GM18867 (cell line): Measurements from ENCODE around the gene CBX2.
"Not testable (repeated sequence)": the region's sequence is repeated elsewhere in the genome, so short reads cannot be mapped to it uniquely, and the experiment has no call there.

Experiments used
- ATAC-seq: cut with Tn5 transposase; IDR thresholded peaks from one replicate; pipeline ENCODE4 v1.9.1; 2021; ENCODE audit warnings: mild to moderate bottlenecking, moderate library complexity; ENCODE audit not compliant: unreplicated experiment

CBX2 gene

DNA sequence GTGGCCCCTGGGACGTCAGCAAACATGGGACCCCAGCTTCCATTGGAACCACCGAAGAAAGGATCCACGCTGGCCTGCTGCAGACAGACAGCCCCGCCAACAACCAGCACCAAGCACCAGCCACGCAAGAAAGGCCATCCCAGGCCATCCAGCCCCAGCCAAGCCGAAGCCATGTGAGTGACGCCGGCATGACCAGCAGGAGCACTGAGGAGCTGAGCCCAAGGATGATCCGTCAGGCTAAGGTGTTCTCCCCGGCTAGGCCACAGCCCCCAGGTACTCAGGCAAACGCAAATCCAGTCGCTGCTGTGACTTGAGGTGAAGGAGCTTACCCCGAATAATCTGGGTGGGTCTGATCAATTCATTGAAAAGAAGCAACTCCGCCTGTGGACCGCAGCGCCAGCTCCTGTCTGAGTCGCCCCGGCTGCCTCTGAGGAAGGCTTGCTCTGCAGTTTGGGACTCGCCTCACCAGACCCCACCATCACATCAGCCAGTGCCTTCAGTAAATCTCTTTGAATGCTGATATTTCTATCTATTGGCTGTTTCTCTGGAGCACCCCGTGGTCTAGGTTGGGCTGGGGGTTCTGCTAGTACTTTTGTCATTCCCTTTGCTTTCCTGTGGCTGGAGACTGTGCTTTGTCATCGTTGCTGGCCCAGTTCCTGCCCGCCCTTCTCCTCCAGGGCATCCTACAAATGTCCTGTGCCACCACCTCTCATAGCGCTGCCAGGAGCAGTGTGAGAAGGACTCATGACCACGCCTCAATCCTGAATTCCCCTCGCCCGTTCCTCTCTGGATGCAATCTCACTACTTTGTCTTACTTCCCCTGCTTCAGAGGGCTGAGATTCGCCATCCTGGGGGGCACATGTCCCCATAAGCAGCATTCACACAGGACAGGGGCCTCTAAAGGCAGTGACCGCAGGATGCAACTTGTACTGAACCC is 8.1 kb upstream of the CBX2 start:
- ATAC-seq: no peak

DNA sequence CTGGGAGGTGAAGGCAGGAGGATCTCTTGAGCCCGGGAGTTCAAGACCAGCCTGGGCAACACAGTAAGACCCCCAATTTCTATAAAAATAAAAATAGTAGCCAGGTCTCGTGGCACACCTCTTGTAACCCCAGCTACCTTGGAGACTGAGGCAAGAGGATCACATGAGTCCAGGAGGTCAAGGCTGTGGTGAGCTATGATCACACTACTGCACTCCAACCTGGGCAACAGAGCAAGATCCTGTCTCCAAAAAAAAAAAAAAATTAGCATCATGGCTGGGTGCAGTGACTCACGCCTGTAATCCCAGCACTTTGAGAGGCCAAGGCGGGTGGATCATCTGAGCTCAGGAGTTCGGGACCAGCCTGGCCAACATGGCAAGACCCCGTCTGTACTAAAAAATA is 6.7 kb upstream of the CBX2 start:
- ATAC-seq: no peak

DNA sequence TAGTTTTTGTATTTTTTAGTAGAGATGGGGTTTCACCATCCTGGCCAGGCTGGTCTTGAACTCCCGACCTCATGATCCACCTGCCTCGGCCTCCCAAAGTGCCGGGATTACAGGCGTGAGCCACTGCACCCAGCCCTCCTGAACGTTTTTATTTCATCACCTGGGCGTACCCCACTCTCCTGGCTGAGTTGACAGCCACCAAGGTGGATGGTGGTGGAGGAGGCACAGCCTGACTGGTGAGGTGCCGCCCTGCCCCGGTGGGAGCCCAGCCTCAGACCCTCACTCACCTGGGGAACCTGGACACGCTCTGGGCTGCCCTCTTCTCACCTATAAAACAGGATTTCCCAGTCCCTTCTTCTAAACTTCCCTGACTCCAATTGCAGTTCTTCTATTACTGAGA is 5.2 kb upstream of the CBX2 start:
- ATAC-seq: not testable (repeated sequence)

DNA sequence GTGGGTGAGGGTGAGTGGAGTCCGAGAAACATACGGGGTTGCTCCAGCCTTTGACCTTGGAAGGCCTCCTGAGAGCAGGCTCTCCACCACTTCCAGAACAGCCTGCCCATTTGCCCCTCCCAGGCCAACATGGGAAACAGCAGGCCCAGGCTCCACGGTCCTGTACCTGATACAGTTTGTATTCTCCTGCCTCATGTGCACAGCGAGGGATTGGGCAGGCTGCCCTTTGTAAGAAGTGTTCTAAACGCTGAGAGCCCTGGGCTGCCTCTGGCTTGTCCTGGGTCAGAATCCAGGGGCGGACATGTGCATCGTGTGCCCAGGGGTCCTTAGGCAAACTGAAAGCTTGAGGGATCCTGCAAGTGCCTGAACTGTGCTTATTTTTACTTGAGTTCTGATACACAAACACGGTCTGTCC is 3.4 kb upstream of the CBX2 start:
- no peak for ATAC-seq

DNA sequence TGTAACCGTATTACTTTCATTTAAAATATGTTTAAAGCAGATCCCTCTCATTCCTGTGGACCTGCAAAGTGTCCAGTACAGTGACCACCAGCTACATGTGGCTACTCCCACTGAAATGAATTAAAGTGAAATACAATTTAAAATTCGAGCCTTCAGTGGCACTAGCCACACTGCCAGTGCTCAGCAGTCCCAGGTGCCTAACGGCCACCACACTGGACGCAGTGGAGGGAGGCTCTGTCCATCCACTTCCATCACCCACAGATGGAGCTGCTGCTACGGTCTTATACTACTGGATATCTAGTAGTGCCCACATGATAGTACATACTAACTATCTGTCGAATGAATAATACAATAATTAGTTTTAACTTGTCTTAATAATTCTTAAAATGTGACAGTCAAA is 2.3 kb upstream of the CBX2 start:
- no peak for ATAC-seq

DNA sequence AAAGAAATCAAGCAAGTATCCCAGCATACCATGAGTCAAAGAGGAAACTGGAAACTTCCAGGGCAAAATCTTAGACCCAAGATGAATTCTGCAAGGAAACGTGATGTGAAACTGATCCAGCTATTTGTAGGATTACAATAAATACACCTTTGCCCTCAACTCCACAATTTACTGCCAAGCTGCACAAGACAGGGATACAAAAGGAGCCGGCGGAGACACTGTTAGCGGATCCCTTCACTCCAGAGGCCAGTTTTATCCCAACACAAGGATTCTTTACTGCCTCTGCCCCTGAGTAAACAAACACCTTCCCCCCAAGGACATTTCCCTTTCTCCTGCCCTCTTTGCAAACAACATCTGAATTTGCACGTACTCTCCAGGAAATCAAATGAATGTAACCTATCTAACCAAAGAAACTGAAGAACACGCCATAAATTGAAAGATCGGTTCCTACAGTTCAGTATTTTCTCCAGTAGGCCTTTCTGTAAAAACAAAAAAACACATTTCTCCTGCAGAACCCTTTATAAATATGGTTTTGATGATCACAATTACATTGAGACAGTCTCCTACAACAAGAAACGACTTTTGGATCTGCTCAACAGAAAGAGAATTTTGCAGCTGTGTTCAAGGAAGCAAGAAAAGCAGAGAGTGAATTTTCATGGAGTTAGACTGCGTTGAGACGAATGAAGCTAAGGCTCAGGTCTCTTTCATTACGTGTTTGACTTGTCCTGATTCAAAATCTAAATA is 1.4 kb upstream of the CBX2 start:
- no peak for ATAC-seq

DNA sequence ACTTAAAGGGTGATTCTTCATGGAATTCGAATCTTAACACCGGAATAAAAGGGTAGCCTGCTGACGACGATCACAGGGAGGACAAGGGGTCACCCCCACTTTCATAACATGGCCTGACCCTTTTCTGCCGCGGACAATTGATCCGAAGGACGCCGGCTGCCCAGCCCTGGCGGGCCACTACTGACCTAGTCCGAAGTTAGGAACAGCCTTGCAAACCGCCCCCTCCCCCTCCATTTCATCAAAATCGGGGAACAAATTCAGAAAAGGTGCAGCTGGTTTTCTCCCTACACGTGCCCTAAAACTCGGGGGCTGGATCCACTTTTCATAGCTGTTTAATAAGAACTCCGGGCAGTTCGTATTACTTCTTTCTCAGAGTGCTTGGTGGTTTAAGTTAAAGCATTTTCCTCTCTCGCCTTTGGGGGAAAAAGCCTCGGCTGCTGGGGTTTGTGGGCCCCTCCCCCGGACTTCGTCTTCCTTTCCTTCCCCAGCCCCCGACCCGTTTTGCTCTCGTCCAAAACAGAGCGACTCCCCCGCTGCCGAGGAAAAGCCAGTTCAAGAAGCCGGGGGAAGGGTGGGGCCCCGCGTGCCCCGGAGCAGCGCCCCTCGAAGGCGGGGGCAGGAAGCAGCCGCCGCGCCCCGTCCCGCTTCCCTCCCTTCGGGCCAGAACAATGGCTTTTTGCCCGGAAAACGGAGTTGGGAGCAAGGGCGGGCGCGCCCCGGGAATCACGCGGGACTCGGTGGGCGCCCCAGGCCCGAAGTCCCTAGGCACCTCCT is 641 bp upstream of the CBX2 start:
- no peak for ATAC-seq

DNA sequence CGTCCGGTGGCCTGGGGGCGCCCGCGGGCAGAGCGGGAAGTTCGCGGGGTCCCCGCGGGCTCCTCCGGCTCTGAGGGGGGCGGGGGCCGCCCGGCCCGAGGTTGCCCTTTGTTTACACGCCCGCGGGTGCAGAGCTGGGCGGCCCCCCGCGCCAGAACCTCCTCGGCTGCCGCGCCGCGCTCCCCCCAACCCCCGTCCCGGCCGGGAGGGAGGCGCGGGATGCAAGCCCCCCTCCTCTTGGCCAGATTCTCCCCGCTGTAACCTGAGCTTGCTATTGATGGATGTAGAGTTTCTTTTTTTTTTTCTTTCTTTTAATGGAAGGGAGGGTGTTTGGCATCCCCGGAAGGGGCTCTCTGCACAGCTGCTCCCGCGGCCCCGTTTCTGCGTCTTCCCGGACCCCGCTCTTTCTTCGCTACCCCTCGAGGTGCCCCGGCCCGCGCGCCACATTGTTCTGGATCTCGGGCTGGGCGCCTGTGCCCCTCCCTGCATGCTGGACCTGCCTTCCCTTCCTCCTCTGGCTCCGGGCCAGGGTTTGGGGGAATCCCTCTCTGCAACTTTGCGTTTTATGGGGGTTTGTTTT is 646 bp downstream of the CBX2 start:
- no peak for ATAC-seq

DNA sequence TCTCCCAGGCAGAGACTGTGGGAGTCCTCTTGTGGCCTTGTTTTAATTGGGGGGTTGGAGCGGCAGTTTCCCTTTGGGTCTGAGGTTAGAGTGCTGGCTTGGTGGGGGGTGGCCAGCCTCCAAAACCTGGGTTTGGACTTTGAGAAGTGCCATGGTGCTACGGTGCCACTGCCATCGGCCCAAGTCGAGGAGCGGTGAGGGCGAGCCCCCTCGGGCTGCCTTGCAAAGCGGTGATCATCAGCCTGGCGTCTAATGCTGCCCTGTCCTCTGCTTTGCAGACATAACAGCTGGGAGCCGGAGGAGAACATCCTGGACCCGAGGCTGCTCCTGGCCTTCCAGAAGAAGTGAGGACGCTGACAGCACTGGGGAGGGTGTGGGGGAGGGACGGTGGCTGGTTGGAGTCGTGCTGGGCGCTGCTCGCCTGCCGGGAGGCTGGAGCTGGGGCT is 1.2 kb downstream of the CBX2 start:
- no peak for ATAC-seq

DNA sequence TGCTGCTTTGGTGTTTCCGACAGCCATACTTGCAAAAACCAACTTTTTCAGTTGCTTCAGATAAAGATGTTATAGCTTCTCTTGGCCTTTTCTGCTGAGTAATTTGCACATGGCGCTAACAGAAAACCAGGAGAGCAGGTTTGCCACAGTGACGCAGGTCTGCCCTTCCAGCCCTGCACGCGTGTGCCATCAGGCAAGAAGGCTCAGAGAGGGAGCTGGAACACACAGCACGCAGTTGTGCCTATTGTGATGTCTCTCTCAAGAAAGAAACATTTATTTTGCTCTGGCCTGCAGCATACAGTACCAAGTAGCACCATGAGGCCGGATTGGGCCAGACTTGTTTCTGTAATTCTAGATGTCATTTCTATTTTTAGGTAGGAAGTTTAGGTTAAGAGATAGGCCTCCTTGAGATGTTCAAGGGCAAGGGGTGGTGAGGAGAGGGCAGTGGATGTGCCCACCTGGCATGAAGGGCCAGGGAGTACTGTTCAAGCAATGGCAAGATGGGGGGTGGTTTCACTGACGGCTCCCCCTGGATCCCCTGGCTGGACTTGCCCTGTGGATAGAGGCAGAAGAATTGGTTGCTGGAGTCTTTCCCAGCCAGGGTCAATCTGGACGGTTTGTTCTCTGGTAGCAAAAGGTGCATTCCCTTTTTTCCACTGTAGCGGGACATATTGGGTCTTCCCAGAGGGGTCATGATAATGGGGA is 1.9 kb downstream of the CBX2 start:
- no peak for ATAC-seq

DNA sequence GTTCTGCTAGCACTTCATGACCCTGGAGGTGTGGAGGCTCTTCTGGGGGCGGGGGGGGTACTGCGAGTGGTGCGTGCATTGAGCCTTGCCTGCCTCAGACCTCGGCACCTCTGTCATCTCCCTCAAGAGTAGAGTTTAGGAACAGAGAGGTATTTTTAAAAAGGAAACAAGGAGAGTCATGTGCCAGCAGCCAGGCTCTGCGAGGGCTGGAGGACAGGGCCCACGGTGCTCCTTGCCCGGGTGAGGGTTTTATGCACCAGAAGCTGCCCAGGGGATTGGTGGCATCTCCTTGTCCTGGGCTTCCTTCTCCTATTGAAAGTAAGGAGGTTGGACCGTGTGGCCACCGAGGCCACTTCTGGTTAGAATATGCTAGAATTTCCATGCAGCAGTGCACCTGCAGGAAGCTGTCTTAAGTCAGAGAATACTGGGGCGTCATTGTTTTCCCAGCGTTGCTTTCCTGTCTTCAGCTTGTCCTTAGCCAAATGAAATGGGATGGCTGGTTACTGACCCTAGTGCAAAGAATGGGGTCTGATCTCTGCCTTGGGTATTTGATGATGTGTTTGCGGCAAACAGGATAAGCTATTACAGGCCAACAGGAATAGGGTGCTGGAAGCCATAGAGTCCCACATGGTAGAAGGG is 3.2 kb downstream of the CBX2 start:
- ATAC-seq: no peak

DNA sequence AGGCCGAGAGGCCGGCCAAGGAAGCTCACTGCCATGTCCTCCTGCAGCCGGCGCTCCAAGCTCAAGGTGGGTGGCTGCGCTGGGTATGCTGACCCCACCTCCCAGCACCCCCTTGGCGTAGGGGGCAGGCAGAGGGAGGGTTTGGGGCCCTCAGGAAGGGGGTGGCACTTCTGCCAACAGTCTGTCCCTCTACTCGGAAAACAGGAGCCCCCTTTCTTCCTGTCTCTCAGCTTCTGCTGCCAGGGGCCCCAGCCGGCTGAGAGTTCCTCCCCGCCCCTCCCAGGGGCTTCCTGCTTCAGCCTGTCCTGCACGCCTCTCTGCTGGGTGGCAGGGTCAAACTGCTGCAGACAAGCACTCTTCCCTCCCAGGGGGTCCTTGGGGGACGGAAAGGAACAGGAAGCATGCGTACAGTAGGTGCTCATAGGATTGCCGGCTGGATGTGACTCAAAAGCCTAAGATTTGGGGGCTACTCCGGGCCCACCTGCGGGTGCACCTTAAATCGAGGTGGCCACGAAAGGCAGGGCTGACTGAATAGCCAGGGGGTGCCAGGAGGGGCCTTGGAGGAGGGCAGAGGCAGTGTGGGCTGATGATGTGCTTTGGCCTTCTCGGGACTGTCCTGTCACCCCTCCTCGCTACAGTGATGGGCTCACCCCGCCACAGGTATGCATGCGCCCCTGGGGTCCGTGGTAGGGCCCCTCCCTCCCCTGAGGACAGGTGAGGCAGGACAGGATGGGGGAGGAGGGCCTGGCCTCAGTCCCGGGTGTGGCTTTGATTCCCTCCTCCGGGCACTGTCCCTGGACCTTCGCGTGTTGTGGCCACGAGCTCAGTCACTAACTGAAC is 4.0 kb downstream of the CBX2 start:
- no peak for ATAC-seq

DNA sequence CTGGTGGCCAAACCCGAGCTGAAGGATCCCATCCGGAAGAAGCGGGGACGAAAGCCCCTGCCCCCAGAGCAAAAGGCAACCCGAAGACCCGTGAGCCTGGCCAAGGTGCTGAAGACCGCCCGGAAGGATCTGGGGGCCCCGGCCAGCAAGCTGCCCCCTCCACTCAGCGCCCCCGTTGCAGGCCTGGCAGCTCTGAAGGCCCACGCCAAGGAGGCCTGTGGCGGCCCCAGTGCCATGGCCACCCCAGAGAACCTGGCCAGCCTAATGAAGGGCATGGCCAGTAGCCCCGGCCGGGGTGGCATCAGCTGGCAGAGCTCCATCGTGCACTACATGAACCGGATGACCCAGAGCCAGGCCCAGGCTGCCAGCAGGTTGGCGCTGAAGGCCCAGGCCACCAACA is 5.9 kb downstream of the CBX2 start:
- ATAC-seq: no peak

DNA sequence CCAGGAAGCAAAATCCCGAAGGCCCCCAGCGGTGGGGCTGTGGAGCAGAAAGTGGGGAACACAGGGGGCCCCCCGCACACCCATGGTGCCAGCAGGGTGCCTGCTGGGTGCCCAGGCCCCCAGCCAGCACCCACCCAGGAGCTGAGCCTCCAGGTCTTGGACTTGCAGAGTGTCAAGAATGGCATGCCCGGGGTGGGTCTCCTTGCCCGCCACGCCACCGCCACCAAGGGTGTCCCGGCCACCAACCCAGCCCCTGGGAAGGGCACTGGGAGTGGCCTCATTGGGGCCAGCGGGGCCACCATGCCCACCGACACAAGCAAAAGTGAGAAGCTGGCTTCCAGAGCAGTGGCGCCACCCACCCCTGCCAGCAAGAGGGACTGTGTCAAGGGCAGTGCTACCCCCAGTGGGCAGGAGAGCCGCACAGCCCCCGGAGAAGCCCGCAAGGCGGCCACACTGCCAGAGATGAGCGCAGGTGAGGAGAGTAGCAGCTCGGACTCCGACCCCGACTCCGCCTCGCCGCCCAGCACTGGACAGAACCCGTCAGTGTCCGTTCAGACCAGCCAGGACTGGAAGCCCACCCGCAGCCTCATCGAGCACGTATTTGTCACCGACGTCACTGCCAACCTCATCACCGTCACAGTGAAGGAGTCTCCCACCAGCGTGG is 6.5 kb downstream of the CBX2 start:
- no peak for ATAC-seq

DNA sequence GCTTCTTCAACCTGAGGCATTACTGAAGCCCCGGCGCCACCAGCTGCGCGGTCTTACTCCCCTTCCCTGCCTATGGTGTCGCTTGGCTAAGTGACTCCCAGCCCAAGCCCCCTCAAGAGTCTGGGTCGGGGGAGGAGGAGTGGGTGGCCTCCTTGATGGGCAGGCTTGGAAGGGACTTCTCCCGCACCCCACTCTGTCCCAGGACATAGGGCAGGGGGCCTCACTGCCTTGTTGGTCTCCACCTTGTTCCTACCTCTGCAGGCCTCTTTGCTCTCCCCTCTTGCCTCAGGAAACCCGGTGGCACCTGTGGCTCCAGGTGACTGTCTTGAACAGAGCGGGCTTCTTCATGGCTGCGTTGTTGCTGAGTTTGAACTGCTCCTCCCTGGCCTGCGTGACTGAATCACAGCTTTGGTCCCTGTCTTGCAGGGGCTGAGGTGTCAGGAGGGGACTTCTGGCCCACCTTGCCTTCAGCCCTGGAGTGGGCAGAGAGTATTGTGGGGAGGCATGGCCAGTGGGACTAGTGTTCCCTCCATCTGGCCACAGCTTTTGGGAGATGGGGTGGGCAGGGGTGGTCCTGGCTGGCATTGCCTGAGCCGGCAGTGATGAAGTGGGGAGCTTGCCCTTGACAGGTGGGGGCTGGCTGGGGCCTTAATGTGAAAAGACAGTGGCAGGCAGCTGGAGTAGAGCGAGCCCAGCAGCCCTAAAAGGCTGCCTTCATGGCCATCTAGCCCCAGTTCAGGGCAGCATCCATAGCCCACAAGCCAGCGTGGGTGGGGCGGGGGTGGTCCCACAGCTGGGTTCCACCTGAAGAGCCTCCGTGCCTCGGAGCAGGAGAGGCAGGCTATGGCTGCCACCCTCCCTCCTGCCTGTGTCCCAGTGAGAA is 7.3 kb downstream of the CBX2 start:
- no peak for ATAC-seq

DNA sequence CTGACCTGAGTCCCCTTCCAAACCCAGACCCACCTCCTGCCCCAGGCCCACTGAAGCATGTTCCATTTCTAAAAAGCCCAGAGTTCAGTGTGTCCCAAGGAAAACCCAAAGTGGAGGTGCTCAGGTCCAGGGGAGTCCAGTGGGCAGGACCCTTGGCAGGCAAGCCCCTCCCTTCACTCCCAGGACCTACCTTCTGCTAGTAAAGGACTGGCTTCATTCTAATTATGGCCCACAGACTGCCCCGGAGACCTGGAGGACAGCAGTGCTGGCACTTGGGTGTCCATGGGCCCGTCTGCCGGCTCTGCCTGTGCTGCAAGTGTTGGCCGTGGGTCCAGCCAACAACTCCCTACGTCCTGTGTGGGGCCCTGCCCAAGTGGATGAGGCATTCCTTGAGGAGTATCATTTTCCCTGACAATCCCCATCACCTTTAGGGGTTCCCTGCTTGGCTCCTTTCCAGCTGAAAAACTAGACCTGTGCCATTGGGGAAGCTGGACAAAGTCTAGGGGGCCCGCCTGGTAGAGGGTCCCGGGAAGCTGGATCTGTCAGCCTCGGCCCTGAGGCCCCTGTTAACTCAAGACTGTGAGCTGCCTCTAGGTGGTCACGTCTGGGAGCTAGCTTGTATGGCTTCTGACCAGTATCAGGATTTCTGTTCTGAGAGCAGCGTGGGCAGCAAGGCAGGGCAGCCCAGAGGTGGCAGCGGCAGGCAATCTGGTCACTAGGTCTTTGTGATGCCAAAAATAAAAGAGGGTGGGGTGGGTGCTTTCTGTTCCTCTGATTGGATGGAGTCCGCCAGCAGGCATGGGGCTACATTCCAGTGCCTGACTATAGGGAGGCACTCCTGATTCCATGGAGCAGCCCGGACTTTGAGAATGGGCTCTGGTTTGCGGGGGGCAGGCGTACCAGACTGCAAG is 8.2 kb downstream of the CBX2 start:
- ATAC-seq: no peak
